H1 (cell line): Measurements from ENCODE around the gene CAP2. TPM values are rescaled to one million over a fixed set of nuclear protein-coding genes. Genes with fewer than 3 reads are reported as not detected.

Source experiments
- CTCF ChIA-PET: fragments of 300-600 bp; sonication (Branson Sonifier 250); formaldehyde crosslinking; loops from one replicate; lab custom pipeline; 2021; ENCODE audit not compliant: partially characterized antibody; lab: Charles Lee
- POLR2A ChIA-PET: fragments of 300-600 bp; sonication (Branson Sonifier 250); formaldehyde crosslinking; loops from one replicate; lab custom pipeline; 2021; ENCODE audit warnings: inconsistent platforms; ENCODE audit not compliant: partially characterized antibody; lab: Charles Lee
- DNase-seq, 2 experiments: peaks; one replicate each; pipeline versions ENCODE4 v3.0.0 to v3.0.0-alpha.2; 2010 to 2022; ENCODE audit warnings: low spot score in 2 of 2, low read depth in 1 of 2, mixed read lengths in 1 of 2
- FAIRE-seq: peaks from 2 replicates; lab custom pipeline; 2011; peaks lifted over from hg19 to GRCh38; lab: Jason Lieb, UNC
- H2AFZ ChIP-seq: 2 replicates; pipeline ENCODE4 v1.8.1; 2012; ENCODE audit warnings: low read length, inconsistent platforms
- H2AK5ac ChIP-seq: 2 replicates; pipeline ENCODE4 v1.6.1; 2013; ENCODE audit warnings: low read depth, low read length
- H2BK120ac ChIP-seq: replicated peaks from 2 replicates; pipeline ENCODE3; 2013; ENCODE audit warnings: low read depth, low read length, inconsistent platforms
- H2BK12ac ChIP-seq: 2 replicates; pipeline ENCODE4 v1.6.1; 2013; ENCODE audit warnings: low read depth, low read length
- H2BK15ac ChIP-seq: 2 replicates; pipeline ENCODE4 v1.6.1; 2013; ENCODE audit warnings: low read length
- H2BK20ac ChIP-seq: 2 replicates; pipeline ENCODE4 v1.6.1; 2013; ENCODE audit warnings: low read length
- H2BK5ac ChIP-seq: 2 replicates; pipeline ENCODE4 v1.6.1; 2013; ENCODE audit warnings: low read depth, low read length
- H3K14ac ChIP-seq: 2 replicates; pipeline ENCODE4 v1.6.1; 2013; ENCODE audit warnings: inconsistent platforms; ENCODE audit not compliant: insufficient read length
- H3K18ac ChIP-seq: 2 replicates; pipeline ENCODE4 v1.6.1; 2013; ENCODE audit warnings: low read length; ENCODE audit errors: extremely low read depth
- H3K23ac ChIP-seq: 2 replicates; pipeline ENCODE4 v1.6.1; 2013; ENCODE audit warnings: inconsistent platforms; ENCODE audit not compliant: insufficient read length
- H3K23me2 ChIP-seq: 2 replicates; pipeline ENCODE4 v1.6.1; 2013; ENCODE audit warnings: low read depth, low read length
- H3K27ac ChIP-seq: 2 replicates; pipeline ENCODE4 v1.6.1; 2011; ENCODE audit warnings: low read depth, low read length, inconsistent platforms
- H3K27me3 ChIP-seq, 4 experiments: replicated peaks in 1 of 4; 1 replicate in 1 of 4; 2 replicates in 3 of 4; pipeline versions ENCODE4 v1.6.1 to v1.8.1; 2011 to 2013; ENCODE audit warnings: low read length in 3 of 4, mild to moderate bottlenecking in 3 of 4, inconsistent platforms in 2 of 4, mixed read lengths in 2 of 4, moderate library complexity in 1 of 4; ENCODE audit not compliant: control insufficient read depth in 3 of 4, insufficient read depth in 3 of 4; ENCODE audit errors: extremely low read depth in 1 of 4
- H3K36me3 ChIP-seq, 4 experiments: 2 replicates each; pipeline versions ENCODE4 v1.6.1 to v1.8.1; 2011 to 2013; ENCODE audit warnings: mild to moderate bottlenecking in 4 of 4, low read length in 3 of 4, moderate library complexity in 2 of 4, control low read depth in 1 of 4, inconsistent platforms in 1 of 4; ENCODE audit not compliant: insufficient read depth in 4 of 4, control insufficient read depth in 2 of 4
- H3K4ac ChIP-seq: replicated peaks from 2 replicates; pipeline ENCODE3; 2013; ENCODE audit warnings: low read length, low read depth, mixed read lengths, inconsistent platforms; ENCODE audit not compliant: insufficient read length
- H3K4me1 ChIP-seq, 4 experiments: replicated peaks in 1 of 4; 1 replicate in 1 of 4; 2 replicates in 3 of 4; pipeline versions ENCODE4 v1.6.1 to v1.8.1; 2011 to 2013; ENCODE audit warnings: low read length in 3 of 4, inconsistent platforms in 2 of 4, mixed read lengths in 1 of 4; ENCODE audit not compliant: insufficient read depth in 4 of 4, control insufficient read depth in 3 of 4
- H3K4me2 ChIP-seq, 2 experiments: 2 replicates each; pipeline versions ENCODE4 v1.6.1 to v1.8.1; 2011 to 2013; ENCODE audit warnings: low read depth in 2 of 2, low read length in 2 of 2, control low read depth in 1 of 2, inconsistent platforms in 1 of 2, mild to moderate bottlenecking in 1 of 2; ENCODE audit not compliant: insufficient read depth in 1 of 2
- H3K4me3 ChIP-seq, 4 experiments: fragments of 200-600, 300-600 bp in 1 of 4; sonication (generic), shearing (Covaris generic), sonication (Bioruptor Twin) in 1 of 4; 2 replicates each; pipeline versions ENCODE4 v1.5.1 to v1.8.1; 2011 to 2016; ENCODE audit warnings: low read length in 4 of 4, low read depth in 3 of 4, control low read depth in 2 of 4, inconsistent platforms in 2 of 4, mild to moderate bottlenecking in 2 of 4, mixed read lengths in 1 of 4, moderate library complexity in 1 of 4; ENCODE audit not compliant: insufficient read depth in 2 of 4; ENCODE audit errors: extremely low read depth in 1 of 4
- H3K56ac ChIP-seq: replicated peaks from 2 replicates; pipeline ENCODE3; 2013; ENCODE audit warnings: low read depth, mild to moderate bottlenecking, mixed read lengths, low read length, inconsistent platforms; ENCODE audit not compliant: insufficient read length
- H3K79me1 ChIP-seq: 2 replicates; pipeline ENCODE4 v1.6.1; 2013; ENCODE audit warnings: low read depth, low read length, control low read depth
- H3K79me2 ChIP-seq, 2 experiments: 2 replicates each; pipeline versions ENCODE4 v1.6.1 to v1.8.1; 2012 to 2013; ENCODE audit warnings: low read length in 2 of 2, mild to moderate bottlenecking in 2 of 2, inconsistent platforms in 1 of 2; ENCODE audit not compliant: insufficient read depth in 2 of 2, control insufficient read depth in 1 of 2
- H3K9ac ChIP-seq, 4 experiments: replicated peaks in 1 of 4; 1 replicate in 1 of 4; 2 replicates in 3 of 4; pipeline versions ENCODE4 v1.6.1 to v1.8.1; 2011 to 2013; ENCODE audit warnings: low read depth in 3 of 4, low read length in 3 of 4, control low read depth in 2 of 4, mild to moderate bottlenecking in 2 of 4, moderate library complexity in 2 of 4, inconsistent platforms in 1 of 4; ENCODE audit errors: extremely low read depth in 1 of 4
- H3K9me3 ChIP-seq, 2 experiments: 2 replicates each; pipeline versions ENCODE4 v1.6.1 to v1.8.1; 2012 to 2013; ENCODE audit warnings: mild to moderate bottlenecking in 2 of 2, moderate library complexity in 2 of 2, control low read depth in 1 of 2, inconsistent platforms in 1 of 2, low read depth in 1 of 2, low read length in 1 of 2, mixed read lengths in 1 of 2; ENCODE audit not compliant: insufficient read depth in 2 of 2
- H4K20me1 ChIP-seq, 2 experiments: replicated peaks in 1 of 2; 2 replicates each; pipeline versions ENCODE3 to v1.8.1; 2011 to 2013; ENCODE audit warnings: inconsistent platforms in 2 of 2, low read length in 2 of 2, mild to moderate bottlenecking in 1 of 2; ENCODE audit not compliant: insufficient read depth in 2 of 2, control insufficient read depth in 1 of 2
- H4K5ac ChIP-seq: 2 replicates; pipeline ENCODE4 v1.6.1; 2013; ENCODE audit warnings: low read length, low read depth, mixed read lengths, inconsistent platforms; ENCODE audit not compliant: insufficient read length
- H4K8ac ChIP-seq: 2 replicates; pipeline ENCODE4 v1.8.0; 2013; ENCODE audit warnings: mild to moderate bottlenecking, moderate library complexity, low read length, inconsistent platforms; ENCODE audit not compliant: insufficient read depth; ENCODE audit errors: extremely low read depth
- H4K91ac ChIP-seq: replicated peaks from 2 replicates; pipeline ENCODE3; 2013; ENCODE audit warnings: low read length, mixed read lengths, inconsistent platforms; ENCODE audit not compliant: insufficient read length
- CTCF ChIP-seq, 3 experiments: IDR thresholded peaks; 1 replicate in 2 of 3; 2 replicates in 1 of 3; pipeline versions ENCODE4 v1.5.1 to v1.6.1; 2011; ENCODE audit warnings: low read length in 3 of 3, mild to moderate bottlenecking in 3 of 3, inconsistent platforms in 2 of 3, low read depth in 1 of 3, moderate library complexity in 1 of 3; ENCODE audit not compliant: insufficient read depth in 1 of 3; ENCODE audit errors: control extremely low read depth in 1 of 3
- E2F6 ChIP-seq: IDR thresholded peaks from 2 replicates; pipeline ENCODE4 v1.6.1; 2012; ENCODE audit warnings: inconsistent platforms
- GTF2F1 ChIP-seq: IDR thresholded peaks from 2 replicates; pipeline ENCODE4 v1.6.1; 2012; ENCODE audit warnings: low read depth, low read length, improper control_type of control experiment, borderline replicate concordance
- KDM5A ChIP-seq: fragments of 200-600 bp; IDR thresholded peaks from 2 replicates; pipeline ENCODE4 v1.7.1; 2012; ENCODE audit warnings: mild to moderate bottlenecking, low read length, inconsistent platforms, mixed read lengths
- NRF1 ChIP-seq: IDR thresholded peaks from 2 replicates; pipeline ENCODE4 v1.6.1; 2011; ENCODE audit warnings: mild to moderate bottlenecking, low read depth, low read length, improper control_type of control experiment
- PHF8 ChIP-seq: fragments of 200-600 bp; sonication (generic); conservative IDR thresholded peaks from 2 replicates; pipeline ENCODE4 v1.7.1; 2012; ENCODE audit warnings: low read depth, mild to moderate bottlenecking, inconsistent platforms, low read length, moderate library complexity
- POLR2AphosphoS5 ChIP-seq: IDR thresholded peaks from 2 replicates; pipeline ENCODE4 v1.6.1; 2011; ENCODE audit warnings: low read depth, low read length
- RNF2 ChIP-seq: fragments of 200-900, 300-1000 bp; sonication (generic); IDR thresholded peaks from 2 replicates; pipeline ENCODE4 v1.7.1; 2016; ENCODE audit warnings: borderline replicate concordance, low read depth, mild to moderate bottlenecking, antibody characterized with exemption, low read length; ENCODE audit not compliant: poor library complexity, severe bottlenecking; ENCODE audit errors: missing control alignments
- SIX5 ChIP-seq: IDR thresholded peaks from 2 replicates; pipeline ENCODE4 v1.6.1; 2011; ENCODE audit warnings: mild to moderate bottlenecking, low read depth, low read length
- SP4 ChIP-seq: IDR thresholded peaks from 2 replicates; pipeline ENCODE4 v1.6.1; 2012; ENCODE audit warnings: low read length, inconsistent platforms
- TEAD4 ChIP-seq: IDR thresholded peaks from 2 replicates; pipeline ENCODE4 v1.6.1; 2012; ENCODE audit warnings: low read depth, low read length, inconsistent platforms, mixed read lengths
- WGBS, 2 experiments: shearing (Covaris generic) in 1 of 2; methylation state at CpG; one replicate each; pipeline versions ENCODE4 v1.1.6 to v1.1.7; 2013 to 2015; ENCODE audit warnings: low lambda C conversion rate in 2 of 2, mixed read lengths in 2 of 2, inconsistent platforms in 1 of 2, low coverage in 1 of 2, missing lambda C conversion rate in 1 of 2; ENCODE audit not compliant: insufficient replicate concordance in 2 of 2, insufficient coverage in 1 of 2, insufficient read length in 1 of 2; ENCODE audit errors: extremely low coverage in 1 of 2, missing lambda C conversion rate in 1 of 2; 5-methylcytosine and 5-hydroxymethylcytosine counted together
- polyA plus RNA-seq, 7 experiments: library from polyadenylated mRNA; depleted of rRNA in 3 of 7; stranded (reverse) in 5 of 7; unstranded in 2 of 7; fragments of >200 nt in 5 of 7; fragments of 200-250 nt in 2 of 7; gene quantifications; 1 replicate in 5 of 7; 2 replicates in 1 of 7; 4 replicates in 1 of 7; pipeline versions ENCODE4 v1.2.1 to v1.2.3, GENCODE V29; 2011 to 2013; ENCODE audit warnings: missing spikeins in 2 of 7, mixed read lengths in 2 of 7
- total RNA-seq: library from RNA; stranded (reverse); fragmentation: NEBNext Ultra II Directional; extraction: Animal tissue kit (Norgen Biotek cat#: 25700); gene quantifications from 2 replicates; pipeline ENCODE4 v1.2.1, GENCODE V29; 2021

CAP2 gene
- total and polyA plus RNA-seq, 2 of the 8 experiments (the other 6 are each of a cell fraction or from before 2014, with no cell fraction given) = 7.2 to 10.0 TPM

GRCh38 chr6:17536586-17536985, 143.2 kb downstream of the CAP2 start:
- no peak overlapping the region for H3K18ac ChIP-seq
- H3K27me3 ChIP-seq = no peaks in the 10 kb centered on the region
- no peak overlapping the region for H3K14ac ChIP-seq
- H3K23ac ChIP-seq = no peak overlapping the region
- no peak overlapping the region for H4K8ac ChIP-seq
- H3K23me2 ChIP-seq = no peaks in the 10 kb centered on the region
- no peak overlapping the region for H2BK12ac ChIP-seq
- H3K27ac ChIP-seq = no peak overlapping the region
- no peak overlapping the region for H3K56ac ChIP-seq
- H3K4me1 ChIP-seq = no peaks in the 10 kb centered on the region
- H3K9me3 ChIP-seq = no peaks in the 10 kb centered on the region
- no peak overlapping the region for H3K4me2 ChIP-seq
- no peak overlapping the region for H3K4ac ChIP-seq
- ChIA-PET POLR2A (no interaction called here), CTCF (interaction anchor here (0.6 to 1.4 kb wide), 5 partner anchors 12 to 766 kb away, joined by 3 to 5 read pairs (median 3); no protein-coding TSS in a partner anchor)
- no peak overlapping the region for H4K5ac ChIP-seq
- H2BK15ac ChIP-seq = no peak overlapping the region
- H3K4me3 ChIP-seq = no peak overlapping the region
- FAIRE-seq (no peak), DNase-seq (no peak)
- WGBS, 2 experiments = 88% methylated on average over 2 of the region's 2 CpGs; no CpG with 5 or more reads in 1 of the 2 experiments
- no peaks in the 10 kb centered on the region; the same call in 1 of the 2 replicates for H3K79me1 ChIP-seq
- H2AK5ac ChIP-seq = no peak overlapping the region
- H3K36me3 ChIP-seq = no peaks in the 10 kb centered on the region; a peak in 1 of 8 replicates
- H4K91ac ChIP-seq = no peak overlapping the region
- no peak overlapping the region for H3K9ac ChIP-seq
- H4K20me1 ChIP-seq = no peaks in the 10 kb centered on the region
- no peak overlapping the region for H2BK20ac ChIP-seq
- H2BK5ac ChIP-seq = no peak overlapping the region
- no peaks in the 10 kb centered on the region for H3K79me2 ChIP-seq
- H2AFZ ChIP-seq = no peak overlapping the region
- H2BK120ac ChIP-seq = no peak overlapping the region
- TF ChIP-seq RNF2 (no peak), POLR2AphosphoS5 (no peak), E2F6 (no peak), KDM5A (no peak), CTCF (IDR thresholded peaks at IDR 0.05; ENCODE audit: control extremely low read depth in 1 of 3, insufficient read depth in 1 of 3, low read depth in 1 of 3, low read length in 3 of 3) (no peak), GTF2F1 (no peak), SIX5 (no peak), NRF1 (no peak), TEAD4 (no peak), SP4 (no peak), PHF8 (no peak)
